Fibroblast of pulmonary artery (primary cell): ENCODE measurements around the gene SIK3.
A peak's percentile ranks its signal among the peaks of the same experiment; 100 is the strongest.

Source experiments
- DNase-seq: peaks from one replicate; pipeline ENCODE4 v3.0.0-alpha.2; 2010; ENCODE audit warnings: low read depth
- H3K4me3 ChIP-seq: replicated peaks from 2 replicates; pipeline ENCODE4 v1.5.1; 2011; ENCODE audit warnings: low read depth, mild to moderate bottlenecking, control low read depth, low read length, moderate library complexity
- TF ChIP-seq, protein P1 (sequence below): IDR thresholded peaks from 2 replicates; pipeline ENCODE4 v1.5.1; 2011; ENCODE audit warnings: mild to moderate bottlenecking, control low read depth, low read length, inconsistent platforms; ENCODE audit errors: missing control alignments

SIK3 gene

GRCh38 chr11:116879800-116880625 lies 218.2 kb downstream of the SIK3 start:
- TF ChIP-seq, protein P1, sequence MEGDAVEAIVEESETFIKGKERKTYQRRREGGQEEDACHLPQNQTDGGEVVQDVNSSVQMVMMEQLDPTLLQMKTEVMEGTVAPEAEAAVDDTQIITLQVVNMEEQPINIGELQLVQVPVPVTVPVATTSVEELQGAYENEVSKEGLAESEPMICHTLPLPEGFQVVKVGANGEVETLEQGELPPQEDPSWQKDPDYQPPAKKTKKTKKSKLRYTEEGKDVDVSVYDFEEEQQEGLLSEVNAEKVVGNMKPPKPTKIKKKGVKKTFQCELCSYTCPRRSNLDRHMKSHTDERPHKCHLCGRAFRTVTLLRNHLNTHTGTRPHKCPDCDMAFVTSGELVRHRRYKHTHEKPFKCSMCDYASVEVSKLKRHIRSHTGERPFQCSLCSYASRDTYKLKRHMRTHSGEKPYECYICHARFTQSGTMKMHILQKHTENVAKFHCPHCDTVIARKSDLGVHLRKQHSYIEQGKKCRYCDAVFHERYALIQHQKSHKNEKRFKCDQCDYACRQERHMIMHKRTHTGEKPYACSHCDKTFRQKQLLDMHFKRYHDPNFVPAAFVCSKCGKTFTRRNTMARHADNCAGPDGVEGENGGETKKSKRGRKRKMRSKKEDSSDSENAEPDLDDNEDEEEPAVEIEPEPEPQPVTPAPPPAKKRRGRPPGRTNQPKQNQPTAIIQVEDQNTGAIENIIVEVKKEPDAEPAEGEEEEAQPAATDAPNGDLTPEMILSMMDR = peak; percentile 86
- peak; percentile 88 for DNase-seq
- H3K4me3 ChIP-seq = no peak overlapping the region

GRCh38 chr11:116876656-116877055 lies 221.6 kb downstream of the SIK3 start:
- no peak overlapping the region for H3K4me3 ChIP-seq
- TF ChIP-seq, protein P1 = no peak
- DNase-seq = no peak

DNA sequence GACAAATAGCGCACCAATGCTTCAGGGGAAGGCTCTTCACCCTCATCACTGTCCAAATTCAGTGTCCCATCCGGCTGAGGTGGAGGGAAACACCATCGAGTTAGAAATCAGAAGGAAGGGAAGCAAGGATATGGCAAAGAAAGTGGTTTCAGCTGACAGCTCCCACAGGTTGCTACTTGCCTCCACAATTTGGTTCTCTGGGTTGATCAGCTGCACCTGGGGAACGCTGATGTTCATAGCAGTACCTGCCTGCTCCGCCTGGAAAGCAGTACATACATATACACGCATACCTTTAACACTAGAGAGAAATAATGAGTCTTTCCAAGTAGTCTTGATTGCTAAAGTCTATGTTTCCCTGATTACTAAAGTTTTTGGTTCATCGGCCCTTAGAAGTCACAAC lies 223.0 kb downstream of the SIK3 start:
- TF ChIP-seq, protein P1 = no peak
- no peak overlapping the region for H3K4me3 ChIP-seq
- no peak for DNase-seq

DNA sequence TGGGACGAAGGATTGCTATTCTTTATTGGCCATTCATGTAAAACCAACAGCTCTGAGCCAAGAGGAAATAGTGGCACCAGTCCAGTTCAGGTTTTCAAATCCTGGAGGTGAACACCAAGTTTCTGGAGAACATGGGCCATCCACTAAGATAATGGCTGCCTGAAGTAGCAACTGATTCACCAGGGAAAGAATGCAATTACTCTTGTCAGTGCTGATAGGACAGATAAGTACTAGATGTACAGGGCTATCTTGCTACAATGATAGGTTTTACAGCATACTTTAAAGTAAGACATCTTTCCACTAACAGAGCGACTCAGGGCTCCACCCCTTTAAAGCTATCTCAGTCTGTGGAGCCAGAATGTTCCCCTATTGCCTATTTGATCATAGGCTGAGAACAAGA lies 224.0 kb downstream of the SIK3 start:
- no peak overlapping the region for H3K4me3 ChIP-seq
- TF ChIP-seq, protein P1 = no peak
- peak; percentile 39 for DNase-seq

DNA sequence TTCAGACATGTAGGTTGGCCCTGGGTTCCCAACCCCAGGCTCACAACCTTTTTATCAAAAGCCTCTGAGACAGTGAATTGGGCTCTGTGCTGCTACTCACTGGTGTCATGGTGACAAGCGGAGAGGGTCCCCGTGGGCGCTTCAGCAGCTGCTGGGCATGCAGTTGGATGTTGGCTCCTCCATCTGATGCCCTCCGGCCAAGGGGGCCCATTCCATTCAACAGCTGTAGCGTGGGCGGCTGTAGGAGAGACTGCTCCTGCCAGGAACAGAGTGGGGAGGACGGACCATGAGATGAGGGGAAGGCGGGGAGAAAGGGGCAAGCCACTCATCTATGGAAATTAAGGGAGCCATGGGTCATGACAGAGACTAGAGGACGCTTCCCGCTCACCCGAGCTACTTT lies 224.8 kb downstream of the SIK3 start:
- TF ChIP-seq, protein P1 = no peak
- no peak for DNase-seq
- no peak overlapping the region for H3K4me3 ChIP-seq

DNA sequence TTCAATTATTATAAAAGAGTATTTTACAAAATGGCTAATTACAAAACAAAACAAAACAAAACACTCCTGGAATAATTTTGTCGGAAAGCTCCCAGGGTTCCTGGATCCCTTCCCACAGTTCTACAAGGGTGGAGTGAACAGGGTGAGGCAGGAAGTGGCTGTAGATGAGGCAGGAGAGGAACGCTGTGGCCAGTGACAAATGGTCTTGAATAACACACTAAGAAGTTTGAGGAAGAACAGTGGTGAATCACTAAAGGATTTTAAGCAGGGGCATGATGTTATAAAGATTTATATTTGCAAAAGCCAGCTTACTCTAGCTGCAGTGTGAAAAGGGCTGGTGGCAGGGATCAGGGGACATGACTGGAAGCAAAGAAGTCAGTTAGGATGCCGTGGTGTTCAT lies 227.0 kb downstream of the SIK3 start:
- H3K4me3 ChIP-seq = no peak overlapping the region
- peak; percentile 72 for DNase-seq
- TF ChIP-seq, protein P1 = no peak

GRCh38 chr11:116870054-116870453 lies 228.2 kb downstream of the SIK3 start:
- no peak for DNase-seq
- H3K4me3 ChIP-seq = no peak overlapping the region
- TF ChIP-seq, protein P1 = no peak
